Middle frontal gyrus (tissue), 1 donor: ENCODE measurements around the gene OPHN1.

Source experiments
- DNase-seq: peaks from one replicate; pipeline ENCODE4 v3.0.0-alpha.2; 2015; ENCODE audit warnings: low spot score; ENCODE audit errors: extremely low spot score

OPHN1 gene

GRCh38 chrX:68433155-68433980, at the start of gene OPHN1:
OPHN1 (minus strand) TSS chrX:68433495; CDS start chrX:68433020, 475 bp downstream.
- DNase-seq = peak; percentile 36

GRCh38 chrX:68480969-68481368, 47.7 kb upstream of the OPHN1 start:
- DNase-seq = no peak

- DNase-seq = no peak
These were observed 31.5 kb upstream of the OPHN1 start for GRCh38 chrX:68464796-68465195.

DNA sequence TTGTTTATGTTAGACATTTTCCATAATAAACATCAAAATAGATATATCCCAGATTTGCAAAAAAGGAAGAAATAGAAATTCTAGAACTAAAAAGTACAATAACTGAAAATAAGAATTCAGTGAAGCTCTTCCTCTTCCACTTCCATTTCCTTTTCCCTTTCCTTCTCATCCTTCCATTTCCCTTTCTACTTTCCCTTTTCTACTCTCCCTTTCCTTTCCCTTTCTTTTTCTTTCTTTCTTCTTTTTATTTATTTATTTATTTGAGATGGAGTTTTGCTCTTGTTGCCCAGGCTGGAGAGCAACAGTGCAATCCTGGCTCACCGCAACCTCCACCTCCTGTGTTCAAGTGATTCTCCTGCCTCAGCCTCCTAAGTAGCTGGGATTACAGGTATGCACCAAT, 30.6 kb upstream of the OPHN1 start:
- DNase-seq = no peak

DNA sequence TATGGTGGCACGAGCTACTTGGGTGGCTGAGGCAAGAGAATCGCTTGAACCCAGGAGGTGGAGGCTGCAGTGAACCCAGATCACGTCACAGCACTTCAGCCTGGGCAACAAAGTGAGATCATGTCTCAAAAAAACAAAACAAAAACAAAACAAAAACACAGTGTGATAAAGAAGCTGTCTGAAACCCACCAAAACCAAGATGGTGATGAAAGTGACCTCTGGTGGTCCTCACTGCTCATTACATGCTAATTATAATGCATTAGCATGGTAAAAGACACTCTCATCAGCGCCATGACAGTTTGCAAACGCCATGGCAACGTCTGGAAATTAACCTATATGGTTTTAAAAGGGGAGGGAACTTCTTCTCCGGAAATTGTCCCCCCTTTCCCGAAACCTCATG, 29.4 kb upstream of the OPHN1 start:
- no peak for DNase-seq

- no peak for DNase-seq
These were observed 28.9 kb upstream of the OPHN1 start for GRCh38 chrX:68462197-68462596.

- DNase-seq = no peak
These were observed 28.3 kb upstream of the OPHN1 start for GRCh38 chrX:68461576-68461975.

DNA sequence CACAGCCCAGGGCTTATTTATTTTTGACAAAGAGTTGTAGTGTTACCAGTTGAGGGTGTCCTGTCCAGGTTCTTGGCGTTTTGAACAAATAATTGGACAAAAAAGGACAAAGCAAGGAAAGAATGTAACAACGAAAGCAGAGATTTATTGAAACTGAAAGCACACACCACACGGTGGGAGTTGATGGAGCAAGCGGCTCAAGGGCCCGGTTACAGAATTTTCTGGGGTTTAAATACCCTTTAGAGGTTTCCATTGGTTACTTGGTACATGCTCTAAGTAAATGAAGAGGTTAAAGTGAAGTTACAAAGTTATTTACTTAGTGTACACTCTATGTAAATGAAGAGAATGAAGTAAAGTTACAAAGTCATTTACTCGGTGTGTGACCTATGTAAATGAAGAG, 27.8 kb upstream of the OPHN1 start:
- no peak for DNase-seq

GRCh38 chrX:68455151-68455510, 21.8 kb upstream of the OPHN1 start:
- no peak for DNase-seq

DNA sequence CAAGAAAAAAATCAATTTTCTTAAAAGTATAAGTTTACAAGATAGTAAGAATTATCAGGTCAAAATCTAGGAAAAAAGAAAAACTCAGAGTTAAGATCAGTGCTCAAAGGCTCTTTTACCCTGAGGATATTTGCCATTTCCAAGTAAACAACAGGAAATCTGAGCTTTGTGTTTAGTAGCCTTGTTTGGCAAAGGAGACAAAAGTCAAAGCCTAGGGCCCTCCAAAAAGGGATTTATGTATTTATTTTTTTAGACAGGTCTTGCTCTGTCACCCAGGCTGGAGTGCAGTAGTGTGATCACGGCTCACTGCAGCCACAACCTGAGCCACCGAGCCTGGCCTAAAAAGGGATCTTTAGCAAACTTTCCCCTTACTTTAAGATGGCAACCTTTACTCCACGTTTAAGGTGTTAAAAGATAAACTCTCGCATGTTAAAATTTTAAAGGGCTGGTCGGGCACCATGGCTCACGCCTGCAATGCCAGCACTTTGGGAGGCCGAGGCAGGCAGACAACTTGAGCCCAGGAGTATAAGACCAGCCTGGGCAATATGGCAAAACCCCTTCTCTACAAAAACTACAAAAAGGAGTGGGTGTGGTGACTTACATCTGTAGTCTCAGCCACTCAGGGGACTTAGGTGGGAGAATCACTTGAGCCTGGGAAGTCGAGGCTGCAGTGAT, 21.3 kb upstream of the OPHN1 start:
- DNase-seq = no peak

DNA sequence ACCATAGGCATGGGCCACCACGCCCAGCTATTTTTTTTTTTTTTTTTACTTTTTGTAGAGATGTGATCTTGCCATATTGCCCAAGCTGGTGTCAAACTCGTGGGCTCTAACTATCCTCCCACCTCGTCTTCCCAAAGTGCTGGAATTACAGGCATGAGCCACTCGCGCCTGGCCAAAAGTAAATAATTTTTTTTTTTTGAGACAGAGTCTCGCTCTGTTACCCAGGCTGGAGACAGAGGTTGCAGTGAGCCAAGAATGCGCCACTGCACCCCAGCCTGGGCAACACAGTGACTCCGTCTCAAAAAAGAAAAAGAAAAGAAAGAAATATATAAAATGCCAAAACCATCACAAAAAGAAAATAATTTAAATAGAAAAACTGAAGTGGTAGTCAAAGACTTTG, 18.4 kb upstream of the OPHN1 start:
- no peak for DNase-seq

GRCh38 chrX:68443155-68443868, 10.0 kb upstream of the OPHN1 start:
- no peak for DNase-seq

GRCh38 chrX:68440940-68441339, 7.6 kb upstream of the OPHN1 start:
- no peak for DNase-seq

DNA sequence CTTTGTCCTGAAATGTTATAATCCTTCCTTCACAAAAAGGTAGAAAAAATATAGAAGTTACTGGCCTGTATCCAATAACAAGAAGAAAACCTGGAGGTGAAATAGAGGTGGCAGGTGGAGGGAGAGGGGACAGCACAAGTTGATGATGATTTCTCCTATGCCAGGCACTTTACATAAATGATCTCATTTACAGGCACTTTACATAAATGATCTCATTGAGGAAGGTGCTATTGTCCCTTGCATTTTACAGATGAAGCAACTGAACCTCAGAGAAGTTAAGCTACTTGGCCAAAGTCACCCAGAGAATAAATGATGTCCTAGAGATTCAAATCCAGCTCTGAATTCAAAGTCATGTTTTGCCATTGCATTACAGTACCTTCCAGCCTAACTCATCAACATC, 7.1 kb upstream of the OPHN1 start:
- DNase-seq = no peak

- no peak for DNase-seq
These were observed 6.0 kb upstream of the OPHN1 start for GRCh38 chrX:68439341-68439740.

- no peak for DNase-seq
These were observed 5.3 kb upstream of the OPHN1 start for GRCh38 chrX:68438575-68438974.

GRCh38 chrX:68433981-68434299, 645 bp upstream of the OPHN1 start:
- no peak for DNase-seq

DNA sequence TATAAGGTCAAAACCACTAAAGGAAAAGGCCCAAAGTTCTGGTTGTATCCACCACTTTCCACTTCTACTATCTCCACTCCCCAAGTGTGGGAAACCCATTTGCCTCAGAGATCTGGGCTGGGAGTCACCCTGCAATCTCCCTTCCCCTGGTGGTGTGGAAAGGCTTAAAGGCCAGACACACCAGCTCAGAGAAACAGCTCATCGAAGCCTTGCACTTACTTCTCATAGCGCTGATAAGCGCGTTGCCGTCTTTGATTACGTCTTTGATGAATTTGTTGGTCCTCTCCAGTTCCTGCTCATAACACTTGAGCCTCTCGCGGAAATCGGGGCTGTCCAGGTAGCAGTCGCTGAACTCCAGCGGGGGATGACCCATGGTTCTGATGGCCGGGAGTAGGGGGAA, 647 bp downstream of the OPHN1 start:
- no peak for DNase-seq

GRCh38 chrX:68431836-68432235, 1.5 kb downstream of the OPHN1 start:
- DNase-seq = no peak

GRCh38 chrX:68429216-68429615, 4.1 kb downstream of the OPHN1 start:
- DNase-seq = no peak

- DNase-seq = no peak
These were observed 4.9 kb downstream of the OPHN1 start for GRCh38 chrX:68428431-68428830.

DNA sequence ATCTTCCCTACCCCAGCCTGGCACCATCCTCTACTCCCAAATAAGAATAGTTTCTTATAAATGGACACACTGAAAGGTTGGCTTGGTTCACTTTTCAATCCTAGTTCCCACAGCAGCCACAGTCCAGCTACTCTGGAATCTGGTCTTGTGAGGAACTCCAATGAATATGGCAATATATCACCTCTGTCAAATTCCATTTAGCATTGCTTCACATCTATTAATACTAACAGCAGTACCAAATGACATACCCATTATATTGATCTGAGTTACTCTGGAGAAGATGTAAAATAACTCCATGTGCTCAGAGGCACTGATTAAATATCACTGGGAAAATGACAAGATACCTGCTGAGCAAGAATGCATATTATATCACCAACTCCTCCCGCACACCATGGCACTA, 8.6 kb downstream of the OPHN1 start:
- no peak for DNase-seq

- DNase-seq = no peak
These were observed 10.8 kb downstream of the OPHN1 start for GRCh38 chrX:68422478-68422877.
